Caco-2 (cell line): ENCODE results near the gene CPEB4. TPM values are rescaled to one million over a fixed set of nuclear protein-coding genes. Genes with fewer than 3 reads are reported as not detected.

Source experiments
- BruUV-seq: library from RNA; stranded (reverse); fragments of 400-500 nt; replicated peaks from 2 replicates; lab custom pipeline; 2021; lab: Mats Ljungman, UMichigan
- CTCF ChIA-PET: fragments of 300-600 bp; sonication (Branson Sonifier 250); formaldehyde crosslinking; loops from one replicate; lab custom pipeline; 2022; ENCODE audit warnings: antibody characterized with exemption; lab: Charles Lee
- POLR2A ChIA-PET: fragments of 300-600 bp; sonication (Branson Sonifier 250); formaldehyde crosslinking; loops from one replicate; lab custom pipeline; 2022; ENCODE audit warnings: antibody characterized with exemption; lab: Charles Lee
- DNase-seq, 2 experiments: peaks; one replicate each; pipeline versions ENCODE4 v3.0.0 to v3.0.0-alpha.2; 2020 to 2022
- H3K27me3 ChIP-seq: replicated peaks from 2 replicates; pipeline ENCODE4 v1.6.0; 2011; ENCODE audit warnings: low read length; ENCODE audit not compliant: control insufficient read depth, insufficient read depth
- H3K36me3 ChIP-seq: 2 replicates; pipeline ENCODE4 v1.5.1; 2011; ENCODE audit warnings: low read length; ENCODE audit not compliant: control insufficient read depth, insufficient read depth
- H3K4me1 ChIP-seq: fragments of 250-450 bp; sonication (Bioruptor Pico); 2 replicates; pipeline ENCODE4 v1.5.1; 2020; ENCODE audit warnings: mild to moderate bottlenecking
- H3K4me3 ChIP-seq: 2 replicates; pipeline ENCODE4 v1.5.1; 2011; ENCODE audit warnings: low read depth, mild to moderate bottlenecking, control low read depth, low read length
- H3K9me3 ChIP-seq: fragments of 250-450 bp; sonication (Bioruptor Pico); 2 replicates; pipeline ENCODE4 v1.5.1; 2020; ENCODE audit warnings: mild to moderate bottlenecking, moderate library complexity
- H3K27ac Mint-ChIP-seq: one replicate; pipeline ENCODE4 v1.8.0; 2022; ENCODE audit warnings: mixed read lengths; ENCODE audit not compliant: unreplicated experiment
- H3K27me3 Mint-ChIP-seq: one replicate; pipeline ENCODE4 v1.8.0; 2022; ENCODE audit warnings: mixed read lengths; ENCODE audit not compliant: insufficient read depth, unreplicated experiment
- H3K36me3 Mint-ChIP-seq: one replicate; pipeline ENCODE4 v1.8.0; 2022; ENCODE audit warnings: mild to moderate bottlenecking, mixed read lengths; ENCODE audit not compliant: insufficient read depth, unreplicated experiment
- H3K4me1 Mint-ChIP-seq: one replicate; pipeline ENCODE4 v1.8.0; 2022; ENCODE audit warnings: low read depth, mixed read lengths; ENCODE audit not compliant: unreplicated experiment
- H3K4me3 Mint-ChIP-seq: one replicate; pipeline ENCODE4 v1.8.0; 2022; ENCODE audit warnings: mild to moderate bottlenecking, moderate library complexity, mixed read lengths; ENCODE audit not compliant: unreplicated experiment
- H3K9me3 Mint-ChIP-seq: one replicate; pipeline ENCODE4 v1.8.0; 2022; ENCODE audit warnings: mixed read lengths; ENCODE audit not compliant: unreplicated experiment
- intact Hi-C: fragments of 100-400 bp; cut with micrococcal nuclease; formaldehyde crosslinking; loops from one replicate; pipeline ENCODE4 v1.10.0; 2022; ENCODE audit not compliant: unreplicated experiment
- total RNA-seq: library from RNA; stranded (reverse); gene quantifications from 2 replicates; pipeline ENCODE4 v1.2.3, GENCODE V29; 2022
- TF ChIP-seq, protein P1 (sequence below), 2 experiments: fragments of 200-600 bp in 1 of 2; IDR thresholded peaks; 1 replicate in 1 of 2; 2 replicates in 1 of 2; pipeline versions ENCODE4 v1.5.1 to v1.8.0; 2011 to 2022; ENCODE audit warnings: antibody characterized with exemption in 1 of 2, control low read depth in 1 of 2, inconsistent platforms in 1 of 2, low read depth in 1 of 2, low read length in 1 of 2, mild to moderate bottlenecking in 1 of 2, moderate library complexity in 1 of 2; ENCODE audit not compliant: insufficient read depth in 1 of 2, severe bottlenecking in 1 of 2, unreplicated experiment in 1 of 2

CPEB4 gene
- total RNA-seq, 1 experiment from 2014 or later = 25.1 TPM

DNA sequence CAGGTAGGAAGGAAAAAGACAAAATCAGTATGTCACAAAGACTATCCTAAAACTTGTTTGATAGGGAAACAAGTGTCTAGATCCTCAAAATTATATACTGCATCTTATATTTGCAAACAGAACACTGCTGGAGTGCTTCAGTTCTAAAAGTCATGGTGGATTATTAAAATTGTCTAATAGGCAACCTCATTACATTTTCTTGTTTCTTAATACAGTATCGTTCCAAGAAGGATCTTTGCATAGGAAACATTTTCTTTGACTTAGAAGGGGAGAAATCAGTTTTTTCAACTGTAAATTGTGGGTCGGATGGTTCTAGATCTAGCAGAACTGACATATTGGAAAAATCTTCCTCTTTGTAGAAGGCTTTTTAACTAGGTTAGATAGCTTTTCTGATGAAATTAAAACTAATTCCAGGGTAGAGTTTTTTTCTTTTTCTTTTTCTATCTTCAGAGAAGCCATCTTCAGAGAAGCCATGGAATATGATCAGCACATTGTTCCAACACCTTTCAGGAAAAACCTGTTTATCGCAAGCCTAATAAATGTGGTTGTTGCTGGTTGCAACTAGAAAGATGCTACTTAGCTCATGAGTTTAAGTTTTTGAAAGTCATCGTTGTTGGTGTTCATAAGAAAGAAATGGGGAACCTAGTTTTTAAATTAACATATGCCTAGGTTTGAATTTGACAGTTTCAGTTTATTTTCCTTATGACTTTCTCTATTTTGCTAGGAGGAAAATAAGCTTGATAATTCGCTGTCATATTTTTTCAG is 7.4 kb downstream of the CPEB4 start:
- DNase-seq = no peak
- Mint-ChIP-seq H3K4me3 (no peak overlapping the region), H3K4me1 (peaks cover 7% of the 10 kb centered on the region), H3K9me3 (no peaks in the 10 kb centered on the region), H3K27me3 (no peaks in the 10 kb centered on the region), H3K36me3 (no peaks in the 10 kb centered on the region), H3K27ac (no peak overlapping the region)
- TF ChIP-seq, protein P1, sequence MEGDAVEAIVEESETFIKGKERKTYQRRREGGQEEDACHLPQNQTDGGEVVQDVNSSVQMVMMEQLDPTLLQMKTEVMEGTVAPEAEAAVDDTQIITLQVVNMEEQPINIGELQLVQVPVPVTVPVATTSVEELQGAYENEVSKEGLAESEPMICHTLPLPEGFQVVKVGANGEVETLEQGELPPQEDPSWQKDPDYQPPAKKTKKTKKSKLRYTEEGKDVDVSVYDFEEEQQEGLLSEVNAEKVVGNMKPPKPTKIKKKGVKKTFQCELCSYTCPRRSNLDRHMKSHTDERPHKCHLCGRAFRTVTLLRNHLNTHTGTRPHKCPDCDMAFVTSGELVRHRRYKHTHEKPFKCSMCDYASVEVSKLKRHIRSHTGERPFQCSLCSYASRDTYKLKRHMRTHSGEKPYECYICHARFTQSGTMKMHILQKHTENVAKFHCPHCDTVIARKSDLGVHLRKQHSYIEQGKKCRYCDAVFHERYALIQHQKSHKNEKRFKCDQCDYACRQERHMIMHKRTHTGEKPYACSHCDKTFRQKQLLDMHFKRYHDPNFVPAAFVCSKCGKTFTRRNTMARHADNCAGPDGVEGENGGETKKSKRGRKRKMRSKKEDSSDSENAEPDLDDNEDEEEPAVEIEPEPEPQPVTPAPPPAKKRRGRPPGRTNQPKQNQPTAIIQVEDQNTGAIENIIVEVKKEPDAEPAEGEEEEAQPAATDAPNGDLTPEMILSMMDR (IDR thresholded peaks at IDR 0.05; ENCODE audit: insufficient read depth in 1 of 2, low read depth in 1 of 2, low read length in 1 of 2, severe bottlenecking in 1 of 2, unreplicated experiment in 1 of 2) = no peak
- H3K4me3 ChIP-seq = no peak overlapping the region
- H3K27me3 ChIP-seq = no peaks in the 10 kb centered on the region
- BruUV-seq = no TSS peak
- ChIA-PET POLR2A (no interaction called here), CTCF (no interaction called here)
- H3K9me3 ChIP-seq = no peaks in the 10 kb centered on the region
- H3K4me1 ChIP-seq = peaks cover 9% of the 10 kb centered on the region
- no peaks in the 10 kb centered on the region for H3K36me3 ChIP-seq
- intact Hi-C loops = no loop called here

DNA sequence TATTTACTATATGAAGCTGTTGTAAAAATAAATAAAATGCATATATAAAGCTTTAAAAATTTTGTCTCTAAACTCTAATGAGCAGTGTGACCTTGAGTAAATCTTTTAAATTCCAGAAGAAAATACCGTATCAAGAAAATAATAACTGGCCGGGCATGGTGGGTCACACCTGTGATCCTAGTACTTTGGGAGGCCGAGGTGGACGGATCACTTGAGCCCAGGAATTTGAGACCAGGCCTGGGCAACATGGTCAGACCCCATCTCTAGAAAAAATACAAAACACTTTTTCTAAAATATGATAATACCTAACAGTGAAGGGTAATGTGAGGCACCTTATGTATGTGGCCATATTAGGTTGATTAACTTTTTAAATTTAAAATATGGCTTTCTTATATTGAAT is 8.5 kb downstream of the CPEB4 start:
- Mint-ChIP-seq H3K36me3 (peaks cover 2% of the 10 kb centered on the region), H3K4me3 (no peak overlapping the region), H3K27ac (no peak overlapping the region), H3K9me3 (no peaks in the 10 kb centered on the region), H3K4me1 (peaks cover 7% of the 10 kb centered on the region), H3K27me3 (no peaks in the 10 kb centered on the region)
- TF ChIP-seq, protein P1 (IDR thresholded peaks at IDR 0.05; ENCODE audit: insufficient read depth in 1 of 2, low read depth in 1 of 2, low read length in 1 of 2, severe bottlenecking in 1 of 2, unreplicated experiment in 1 of 2) = no peak
- H3K4me3 ChIP-seq = no peak overlapping the region
- intact Hi-C loops = no loop called here
- ChIA-PET POLR2A (no interaction called here), CTCF (no interaction called here)
- BruUV-seq = no TSS peak
- no peaks in the 10 kb centered on the region for H3K27me3 ChIP-seq
- no peak for DNase-seq
- peaks cover under 1% of the 10 kb centered on the region; the same call in 1 of the 2 replicates for H3K4me1 ChIP-seq
- no peaks in the 10 kb centered on the region for H3K36me3 ChIP-seq
- H3K9me3 ChIP-seq = no peaks in the 10 kb centered on the region

DNA sequence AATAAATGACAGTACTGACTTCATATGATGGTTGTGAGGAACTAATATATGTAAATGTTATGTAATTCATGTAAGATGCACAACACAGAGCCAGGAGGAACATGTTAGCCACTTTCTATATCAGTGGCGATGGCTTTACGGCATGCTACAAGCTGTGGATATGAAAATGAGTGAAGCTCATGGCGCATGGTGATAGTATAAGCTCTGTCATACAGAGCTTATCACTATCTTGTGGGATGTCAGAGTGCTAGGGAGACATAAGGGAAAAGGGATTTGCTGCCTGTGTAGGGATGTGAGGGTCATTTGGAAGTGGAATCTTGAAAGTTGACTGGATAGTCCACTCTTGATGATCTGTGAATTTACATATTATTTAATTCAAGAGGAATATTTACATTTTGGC is 13.6 kb downstream of the CPEB4 start:
- Histone ChIP-seq H3K27me3 (no peaks in the 10 kb centered on the region), H3K36me3 (no peaks in the 10 kb centered on the region), H3K4me1 (no peaks in the 10 kb centered on the region), H3K4me3 (no peak overlapping the region), H3K9me3 (no peaks in the 10 kb centered on the region)
- no peaks in the 10 kb centered on the region for H3K4me1 Mint-ChIP-seq
- BruUV-seq = no TSS peak
- CTCF ChIA-PET = no interaction called here
- intact Hi-C loops = no loop called here
- H3K36me3 Mint-ChIP-seq = peaks cover 15% of the 10 kb centered on the region
- no peak overlapping the region for H3K4me3 Mint-ChIP-seq
- DNase-seq = no peak
- H3K27me3 Mint-ChIP-seq = no peaks in the 10 kb centered on the region
- no peak overlapping the region for H3K27ac Mint-ChIP-seq
- POLR2A ChIA-PET = interaction anchor here (0.6 kb wide), 2 partner anchors 12 to 60 kb away, joined by 3 read pairs; no protein-coding TSS in a partner anchor
- no peaks in the 10 kb centered on the region for H3K9me3 Mint-ChIP-seq
- TF ChIP-seq, protein P1 (IDR thresholded peaks at IDR 0.05; ENCODE audit: insufficient read depth in 1 of 2, low read depth in 1 of 2, low read length in 1 of 2, severe bottlenecking in 1 of 2, unreplicated experiment in 1 of 2) = no peak
